GM20000 (cell line): ENCODE results near the gene GLCCI1.
"Not testable (repeated sequence)": the region's sequence is repeated elsewhere in the genome, so short reads cannot be mapped to it uniquely, and the experiment has no call there.

Experiments used
- DNase-seq: peaks from one replicate; pipeline ENCODE4 v3.0.0; 2012; ENCODE audit warnings: low spot score
- TF ChIP-seq, protein P1 (sequence below): IDR thresholded peaks from 2 replicates; pipeline ENCODE4 v1.5.1; 2012; ENCODE audit warnings: mild to moderate bottlenecking, control low read depth; ENCODE audit errors: extremely low read depth, missing control alignments

GLCCI1 gene

DNA sequence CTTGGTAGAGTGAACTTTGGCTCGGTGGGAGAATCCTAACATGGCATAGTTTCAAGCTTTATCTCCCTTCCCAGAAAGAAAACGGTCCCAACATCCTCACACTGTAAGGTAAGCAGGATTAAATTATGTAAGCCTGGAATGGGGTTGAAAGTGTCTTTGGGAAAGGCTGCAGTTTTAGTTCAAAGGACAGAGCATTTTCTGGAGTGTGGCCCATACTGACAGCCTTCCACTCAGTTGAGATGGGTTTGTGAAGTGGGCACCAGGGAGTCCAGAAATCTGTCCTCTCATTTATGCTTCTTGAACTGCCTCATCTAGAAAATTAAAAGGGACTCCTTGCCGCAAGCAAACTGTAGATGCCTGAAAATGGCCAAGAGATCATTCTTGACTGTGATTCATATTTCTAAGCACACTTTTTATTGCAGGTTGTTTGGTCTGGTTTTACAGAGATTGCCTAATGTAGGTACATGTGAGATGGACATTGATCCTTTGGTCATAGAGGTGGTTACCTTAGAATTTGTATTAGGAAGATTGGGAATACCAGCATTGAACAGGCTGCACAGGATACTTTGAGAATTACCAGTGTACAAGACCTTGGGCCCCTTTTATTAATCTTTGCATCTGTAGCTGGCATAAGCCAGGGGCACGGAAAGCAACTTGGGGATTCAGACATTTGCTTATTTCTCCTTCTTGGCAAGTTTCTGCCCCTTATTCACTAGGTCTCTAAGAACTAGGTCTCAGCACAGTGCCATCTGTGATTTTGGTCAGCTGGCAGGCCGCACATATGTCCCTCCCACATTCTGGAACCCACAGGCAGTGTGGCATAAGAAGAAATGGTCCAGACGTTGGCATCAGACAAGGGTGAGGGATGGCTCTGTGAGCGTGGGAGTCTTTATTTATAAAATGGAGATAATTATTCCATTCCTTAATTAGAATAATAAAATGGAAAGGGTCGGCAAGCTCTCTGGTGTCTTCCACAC lies 125.9 kb downstream of the GLCCI1 start:
- DNase-seq, result no peak

DNA sequence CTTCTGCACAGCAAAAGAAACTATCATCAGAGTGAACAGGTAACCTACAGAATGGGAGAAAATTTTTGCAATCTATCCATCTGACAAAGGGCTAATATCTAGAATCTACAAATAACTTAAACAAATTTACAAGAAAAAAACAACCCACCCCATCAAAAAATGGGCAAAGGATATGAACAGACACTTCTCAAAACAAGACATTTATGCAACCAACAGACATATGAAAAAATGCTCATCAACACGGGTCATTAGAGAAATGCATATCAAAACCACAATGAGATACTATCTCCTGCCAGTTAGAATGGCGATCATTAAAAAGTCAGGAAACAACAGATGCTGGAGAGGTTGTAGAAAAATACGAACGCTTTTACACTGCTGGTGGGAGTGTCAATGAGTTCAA lies 132.7 kb downstream of the GLCCI1 start:
- not testable (repeated sequence) for DNase-seq

More for the DNA sequence above, 125.9 kb downstream of the GLCCI1 start:
- TF ChIP-seq, protein P1, sequence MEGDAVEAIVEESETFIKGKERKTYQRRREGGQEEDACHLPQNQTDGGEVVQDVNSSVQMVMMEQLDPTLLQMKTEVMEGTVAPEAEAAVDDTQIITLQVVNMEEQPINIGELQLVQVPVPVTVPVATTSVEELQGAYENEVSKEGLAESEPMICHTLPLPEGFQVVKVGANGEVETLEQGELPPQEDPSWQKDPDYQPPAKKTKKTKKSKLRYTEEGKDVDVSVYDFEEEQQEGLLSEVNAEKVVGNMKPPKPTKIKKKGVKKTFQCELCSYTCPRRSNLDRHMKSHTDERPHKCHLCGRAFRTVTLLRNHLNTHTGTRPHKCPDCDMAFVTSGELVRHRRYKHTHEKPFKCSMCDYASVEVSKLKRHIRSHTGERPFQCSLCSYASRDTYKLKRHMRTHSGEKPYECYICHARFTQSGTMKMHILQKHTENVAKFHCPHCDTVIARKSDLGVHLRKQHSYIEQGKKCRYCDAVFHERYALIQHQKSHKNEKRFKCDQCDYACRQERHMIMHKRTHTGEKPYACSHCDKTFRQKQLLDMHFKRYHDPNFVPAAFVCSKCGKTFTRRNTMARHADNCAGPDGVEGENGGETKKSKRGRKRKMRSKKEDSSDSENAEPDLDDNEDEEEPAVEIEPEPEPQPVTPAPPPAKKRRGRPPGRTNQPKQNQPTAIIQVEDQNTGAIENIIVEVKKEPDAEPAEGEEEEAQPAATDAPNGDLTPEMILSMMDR, result no peak

DNA sequence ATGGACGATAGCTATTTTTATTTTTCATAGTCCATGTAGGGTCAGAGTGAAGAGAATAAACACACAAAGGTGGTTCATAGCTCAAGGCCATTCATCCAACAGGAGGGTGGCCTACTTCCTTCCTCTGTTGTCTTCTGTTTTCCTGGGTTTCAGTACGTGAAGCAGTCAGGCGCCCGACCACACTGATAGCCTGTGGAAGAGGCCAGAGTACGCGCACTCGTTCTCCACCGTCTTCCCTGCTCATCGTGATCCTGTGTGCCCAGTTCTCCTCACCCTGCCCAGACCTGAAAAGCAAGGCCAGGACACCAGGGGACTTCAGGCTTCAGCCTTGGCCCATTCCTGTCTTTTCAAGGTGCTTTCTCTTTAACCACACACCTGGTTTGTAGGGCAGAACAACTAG lies 134.7 kb downstream of the GLCCI1 start:
- TF ChIP-seq, protein P1, result no peak
- DNase-seq, result no peak

DNA sequence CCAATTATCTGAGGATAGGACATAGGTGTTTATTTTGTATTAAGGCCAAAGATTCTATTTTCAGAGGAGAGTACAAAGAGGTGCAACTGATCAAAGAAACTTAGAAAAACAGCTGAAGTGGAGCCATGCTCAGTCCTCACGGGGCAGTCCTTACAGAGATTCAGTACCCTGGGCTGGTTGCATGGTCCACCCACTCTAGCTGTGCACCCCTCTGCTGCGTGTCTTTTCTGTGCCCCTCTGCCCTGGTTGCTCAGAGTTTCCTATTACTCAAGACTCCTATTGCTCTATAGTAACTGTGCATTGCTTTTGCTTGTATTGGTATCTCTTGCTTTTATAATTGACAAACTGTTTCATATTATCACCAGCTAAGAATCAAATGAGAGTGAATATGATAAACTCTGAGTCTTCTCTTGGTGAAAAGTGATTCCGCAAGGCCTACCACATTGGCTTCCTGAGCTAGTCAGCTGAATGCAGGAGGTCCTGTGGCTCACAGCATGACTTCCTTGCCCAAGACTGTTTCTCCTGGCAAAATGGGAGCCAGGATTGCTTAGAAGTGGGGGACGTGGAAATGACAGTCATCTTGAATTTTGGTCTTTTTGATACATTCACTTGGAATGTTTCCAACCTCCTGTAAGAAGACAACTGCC lies 137.0 kb downstream of the GLCCI1 start:
- DNase-seq, result no peak
- TF ChIP-seq, protein P1, result no peak

DNA sequence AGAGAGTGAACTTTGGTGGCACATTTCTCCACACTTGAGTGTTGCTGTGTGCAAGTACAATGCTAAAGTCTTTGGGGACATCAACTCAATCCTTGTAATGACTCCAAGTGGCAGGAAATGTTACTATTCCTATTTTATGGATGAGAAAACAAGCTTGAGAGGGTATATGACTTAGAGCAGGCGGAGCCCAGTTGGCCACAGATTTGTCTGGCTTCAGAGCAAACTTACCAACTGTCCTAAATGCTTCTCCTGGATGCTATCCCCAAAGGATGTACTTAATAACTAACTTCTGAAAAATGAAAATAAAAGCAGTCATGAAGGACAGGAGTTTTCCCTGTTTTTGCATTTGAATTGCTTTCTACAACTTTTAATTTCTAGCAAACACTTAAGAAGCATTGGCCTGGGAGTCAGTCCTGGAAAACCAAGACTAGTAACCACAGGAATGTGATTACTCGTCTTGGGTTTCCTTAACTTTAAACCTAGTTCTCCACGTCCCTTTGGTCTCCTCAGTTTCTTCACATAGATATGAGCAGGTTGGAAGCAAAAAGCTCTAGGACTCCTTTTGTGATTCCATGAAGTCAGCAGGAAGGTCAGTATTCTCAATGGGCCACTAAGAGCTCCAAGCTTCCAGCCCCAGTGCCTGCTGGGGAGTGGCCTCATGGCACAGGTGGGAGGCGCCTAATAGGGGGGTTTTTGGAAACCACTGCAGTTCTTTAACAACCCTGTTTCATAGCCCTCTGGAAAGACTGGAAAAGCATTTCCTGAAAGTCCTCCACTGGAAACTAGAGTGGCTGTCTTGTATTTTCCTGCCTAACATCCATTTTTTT lies 140.8 kb downstream of the GLCCI1 start:
- TF ChIP-seq, protein P1, result no peak
- no peak for DNase-seq

DNA sequence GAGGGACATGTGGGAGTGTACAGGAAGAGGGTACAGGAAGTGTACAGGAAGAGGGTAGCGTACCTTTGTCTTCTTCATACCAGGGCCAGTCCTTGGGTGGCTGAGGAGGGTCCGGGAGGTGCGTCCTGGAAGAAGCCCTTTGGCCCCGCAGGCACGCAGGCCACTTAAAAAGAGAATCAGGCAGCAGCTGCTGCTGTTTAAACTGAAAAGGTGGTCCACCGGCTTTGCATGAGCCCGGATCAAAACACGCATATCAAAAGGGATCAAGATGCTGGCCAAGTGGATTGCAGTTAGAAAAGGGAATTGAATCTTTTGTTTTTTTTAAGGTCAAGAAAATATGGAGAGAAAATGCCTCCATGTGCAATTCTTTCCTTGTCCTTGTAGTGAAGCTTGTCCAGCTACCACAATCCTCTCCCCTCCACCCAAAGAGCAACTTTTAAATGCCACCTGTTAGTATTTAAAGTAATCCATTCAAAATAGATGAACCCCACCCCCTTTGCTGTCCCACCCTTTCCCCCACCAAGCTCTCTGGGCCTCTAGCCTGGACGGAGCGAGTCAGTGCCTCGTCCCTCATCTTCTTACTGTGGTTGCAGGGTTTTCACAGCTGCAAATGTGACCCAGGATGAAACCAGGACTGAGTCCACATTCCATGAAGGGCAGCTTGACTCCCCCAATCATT lies 142.8 kb downstream of the GLCCI1 start:
- DNase-seq, result no peak
- TF ChIP-seq, protein P1, result no peak

DNA sequence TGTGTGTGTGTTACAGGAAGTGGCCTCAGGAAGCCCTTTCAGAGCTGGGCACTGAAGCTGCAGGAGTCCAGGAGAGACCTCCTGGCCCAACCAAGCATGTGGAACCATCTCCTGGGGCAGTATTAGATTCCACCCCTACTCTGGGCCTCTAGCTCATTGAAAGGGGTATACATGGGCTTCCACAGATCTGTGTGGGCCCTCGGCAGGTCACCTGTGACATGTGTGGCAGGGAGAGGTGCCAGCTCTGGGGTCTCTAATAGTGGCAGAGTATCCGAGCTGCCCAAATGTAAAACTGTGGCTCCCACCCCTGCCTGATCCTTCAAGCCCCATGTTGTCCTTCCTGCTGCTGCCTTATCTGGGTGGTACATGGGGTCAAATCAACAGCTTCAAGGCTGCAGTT lies 144.1 kb downstream of the GLCCI1 start:
- DNase-seq, result no peak
- TF ChIP-seq, protein P1, result no peak
